Stimulated activated CD8-positive, alpha-beta memory T cell treated with anti-CD3 and anti-CD28 coated beads, Interleukin-7, amount 100 ng/mL, for 4 hours (primary cell): ENCODE measurements around the gene GALNT18.

Experiments used
- DNase-seq, 2 donors: peaks; one replicate each; pipeline ENCODE4 v3.0.0-alpha.2; 2020; ENCODE audit warnings: low read depth in 2 of 2

GALNT18 gene

DNA sequence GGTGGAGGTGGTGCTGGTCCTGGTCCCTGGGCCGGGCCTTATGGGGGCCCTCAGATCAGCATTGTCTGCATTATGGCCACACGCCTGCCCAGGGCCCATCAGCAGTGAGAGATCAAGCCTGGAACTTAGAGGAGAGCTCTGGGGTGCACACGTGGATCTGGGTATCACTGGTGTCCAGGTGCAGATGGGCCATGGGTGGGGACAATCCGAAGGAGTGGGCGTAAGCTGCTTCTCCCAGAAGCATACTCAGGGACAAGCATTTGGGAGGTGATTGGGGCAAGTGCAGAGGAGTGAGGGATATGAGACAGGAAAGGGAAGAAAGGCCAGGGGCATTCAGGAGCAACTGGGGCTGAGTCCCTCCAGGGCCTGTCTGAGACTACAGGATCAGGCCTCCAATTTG lies 353.1 kb downstream of the GALNT18 start:
- DNase-seq, result no peak

GRCh38 chr11:11268119-11268518 lies 353.7 kb downstream of the GALNT18 start:
- no peak for DNase-seq

- DNase-seq, result no peak
Measured at GRCh38 chr11:11267312-11267711, 354.5 kb downstream of the GALNT18 start.

DNA sequence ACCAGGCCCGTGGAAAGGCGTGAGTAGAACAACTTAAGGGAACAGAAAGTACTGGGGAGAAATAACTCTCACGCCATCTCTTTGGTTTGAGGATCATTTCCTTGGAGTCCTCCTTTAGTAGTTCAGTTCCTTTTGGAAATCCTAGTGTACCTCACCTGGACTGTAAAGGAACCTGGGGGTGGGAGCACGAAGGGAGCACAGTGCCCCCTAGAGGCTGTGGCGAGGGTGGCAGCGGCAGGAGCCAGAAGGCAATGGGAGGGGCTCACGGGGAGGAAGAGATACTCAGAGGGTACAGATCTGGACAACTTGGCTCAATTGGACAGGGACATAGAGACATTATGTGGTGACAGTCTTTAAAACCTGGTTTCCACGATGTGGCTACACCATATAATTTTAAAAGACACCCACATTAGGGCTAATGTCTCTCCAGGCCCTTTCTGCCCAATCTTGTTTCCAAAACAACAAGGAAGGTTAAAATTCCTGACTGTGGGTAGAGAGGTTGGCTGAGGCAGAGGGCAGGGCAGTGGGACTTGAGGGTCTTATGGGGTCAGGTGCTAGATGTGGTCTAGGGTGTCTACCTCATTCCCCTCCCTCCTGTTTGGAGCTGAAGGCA lies 355.7 kb downstream of the GALNT18 start:
- no peak for DNase-seq

DNA sequence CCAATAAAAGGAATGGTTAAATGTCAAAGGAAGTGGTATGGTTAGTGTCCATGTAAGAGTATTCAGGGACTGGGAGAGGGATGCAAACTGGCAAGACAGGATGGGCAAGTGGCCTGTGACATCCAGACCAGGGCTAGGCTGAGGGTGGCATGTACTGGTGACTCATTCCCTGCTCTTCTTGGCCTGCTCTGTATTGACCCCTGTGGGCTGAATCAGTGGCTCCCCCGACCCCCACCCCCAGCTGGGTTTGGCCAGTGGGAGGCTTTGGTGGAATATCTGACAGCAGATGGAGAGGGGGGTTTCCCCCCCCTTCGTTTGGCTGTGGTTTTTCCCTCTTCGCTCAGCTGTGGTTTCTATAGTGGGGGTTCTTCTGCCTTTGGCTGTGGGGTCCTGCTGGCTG lies 356.5 kb downstream of the GALNT18 start:
- no peak for DNase-seq

DNA sequence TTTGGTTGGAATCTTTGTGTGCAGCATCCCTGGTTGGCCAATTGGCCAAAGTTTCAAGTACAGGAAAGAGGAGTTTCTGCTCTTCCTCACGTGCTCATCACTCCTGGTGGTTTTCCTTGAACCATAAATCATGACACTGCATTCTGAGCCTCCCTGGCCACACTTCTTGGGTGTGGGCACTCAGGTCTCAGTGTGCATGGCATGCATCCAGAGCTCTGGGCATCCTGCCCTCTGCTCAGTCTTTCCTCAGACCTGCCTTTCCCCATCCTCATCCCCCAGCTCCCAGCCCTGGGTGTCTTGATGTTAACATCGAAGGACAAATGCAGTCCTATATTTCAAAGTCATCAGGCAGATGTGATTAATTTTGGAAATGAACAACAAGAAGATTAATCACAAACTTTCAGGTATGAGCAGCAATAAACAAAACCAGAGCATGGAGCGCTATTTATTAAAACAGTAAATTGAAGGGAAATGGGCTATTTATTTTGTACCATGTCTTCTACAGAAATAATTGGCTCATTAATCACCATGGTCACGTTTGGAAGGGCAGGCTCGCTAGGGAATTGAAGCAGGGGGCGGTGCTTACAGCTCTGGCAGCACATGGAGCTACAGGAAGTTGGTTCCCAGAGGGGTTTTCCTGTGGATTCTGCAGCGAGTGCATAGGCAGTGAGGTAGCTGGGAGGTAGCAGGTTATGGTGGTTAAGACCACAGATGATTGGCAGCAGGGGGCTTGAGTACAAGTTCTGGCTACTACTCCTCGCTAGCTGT lies 358.4 kb downstream of the GALNT18 start:
- DNase-seq, result no peak

- DNase-seq, result no peak
Measured at GRCh38 chr11:11262171-11262920, 359.5 kb downstream of the GALNT18 start.

DNA sequence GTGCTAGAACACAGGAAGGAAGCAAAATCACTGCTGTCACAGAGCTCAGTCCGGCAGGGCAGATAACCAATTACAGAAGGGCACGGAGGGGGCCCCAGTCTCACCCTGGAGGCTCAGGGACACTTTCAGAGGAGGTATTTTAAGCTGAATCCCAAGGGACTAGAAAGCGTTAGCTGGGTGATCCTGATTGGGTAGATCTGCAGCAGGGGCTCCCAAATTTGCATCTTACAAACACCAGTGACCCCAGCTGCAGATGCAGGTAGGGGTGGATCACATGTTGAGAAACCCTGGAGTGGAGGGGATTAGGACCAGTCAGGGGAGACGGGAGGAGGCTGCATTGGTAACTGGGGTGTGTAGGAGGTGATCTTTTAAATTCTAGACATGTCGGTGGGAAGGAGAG lies 360.2 kb downstream of the GALNT18 start:
- no peak for DNase-seq

DNA sequence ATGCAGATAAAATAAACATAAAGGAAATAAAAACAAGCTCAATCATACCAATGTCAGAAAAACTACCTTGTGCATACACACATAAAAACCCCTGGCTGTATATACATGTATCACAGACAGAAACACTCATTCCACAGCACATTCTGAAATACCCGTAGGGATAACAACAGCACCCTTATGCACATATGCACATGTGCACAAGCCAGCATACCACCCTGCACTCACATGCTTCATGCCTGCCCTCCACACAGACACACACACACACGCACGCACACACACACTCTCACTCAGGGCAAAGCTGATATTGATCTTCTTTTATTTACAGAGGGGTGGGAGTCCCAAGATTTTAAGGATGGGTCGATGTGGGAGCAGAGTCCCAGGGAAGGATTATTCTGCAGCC lies 360.9 kb downstream of the GALNT18 start:
- DNase-seq, result no peak

DNA sequence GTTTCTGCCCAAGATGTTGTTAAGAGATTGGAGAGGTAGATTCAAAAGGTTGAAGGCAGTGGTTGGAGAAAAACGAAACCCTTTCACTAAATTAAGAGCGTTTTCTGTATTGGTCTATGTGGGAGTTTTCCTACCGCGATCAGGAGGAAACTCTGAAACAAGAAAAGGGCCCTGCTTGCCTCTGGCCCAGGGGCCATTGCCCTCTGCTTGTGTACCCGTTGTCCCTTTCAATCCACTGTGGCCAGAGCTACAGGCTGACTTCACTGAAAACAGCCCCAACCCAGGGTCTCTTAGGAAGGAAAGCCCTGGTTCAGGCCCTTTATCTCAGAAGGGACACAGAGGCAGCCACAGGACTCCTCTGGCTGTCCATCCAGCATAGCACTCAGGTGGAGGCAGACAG lies 367.8 kb downstream of the GALNT18 start:
- DNase-seq, result no peak

DNA sequence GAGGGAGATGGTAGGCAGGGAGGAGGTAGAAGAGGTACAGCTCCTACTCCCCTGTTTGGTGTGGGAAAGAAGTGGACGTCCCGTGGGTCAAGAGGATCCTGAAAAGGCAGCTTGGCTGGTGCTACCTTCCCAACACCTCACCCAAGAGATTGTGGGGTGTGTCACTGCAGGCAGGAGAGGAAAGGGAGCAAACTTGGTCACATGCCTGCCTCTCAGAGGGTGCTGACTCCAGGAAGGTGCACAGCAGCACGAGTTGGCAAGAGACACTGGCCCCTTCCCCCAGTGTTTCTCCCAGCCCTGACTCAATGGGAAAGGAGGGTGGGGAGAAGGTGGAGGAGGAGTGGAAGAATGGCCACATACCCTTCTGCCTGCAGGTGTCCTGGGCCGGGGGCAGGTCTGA lies 368.3 kb downstream of the GALNT18 start:
- DNase-seq, result no peak

DNA sequence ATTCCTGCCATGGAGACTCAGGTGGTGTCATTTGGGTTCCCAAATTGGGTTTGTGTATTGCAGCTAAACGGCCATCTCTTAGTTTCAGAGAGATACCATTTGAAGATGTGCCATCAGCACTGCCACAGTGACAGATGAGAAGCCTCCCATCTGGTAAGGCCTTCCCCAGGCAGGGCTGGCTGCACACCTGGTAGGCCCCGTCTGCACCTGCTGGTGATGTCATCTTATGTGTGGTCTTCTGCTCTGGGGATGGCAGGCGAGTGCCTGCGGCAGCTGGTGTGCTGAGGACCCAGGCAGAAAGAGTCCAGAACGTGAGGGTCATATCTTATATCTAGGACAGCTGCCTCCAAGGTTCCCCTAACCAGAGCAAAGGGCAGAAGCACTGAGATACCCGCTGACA lies 369.4 kb downstream of the GALNT18 start:
- DNase-seq, result no peak

GRCh38 chr11:11251394-11251970 lies 370.3 kb downstream of the GALNT18 start:
- no peak for DNase-seq

GRCh38 chr11:11250470-11250869 lies 371.3 kb downstream of the GALNT18 start:
- DNase-seq, result no peak

GRCh38 chr11:11247576-11247975 lies 374.2 kb downstream of the GALNT18 start:
- no peak for DNase-seq

GRCh38 chr11:11247086-11247485 lies 374.7 kb downstream of the GALNT18 start:
- no peak for DNase-seq

- DNase-seq, result no peak
Measured at GRCh38 chr11:11246166-11246565, 375.6 kb downstream of the GALNT18 start.

- no peak for DNase-seq
Measured at GRCh38 chr11:11245453-11245852, 376.4 kb downstream of the GALNT18 start.

- DNase-seq, result no peak
Measured at GRCh38 chr11:11244470-11245080, 377.2 kb downstream of the GALNT18 start.

- peak in 1 of 2 donors; percentile 13 for DNase-seq
Measured at GRCh38 chr11:11243590-11244469, 378.0 kb downstream of the GALNT18 start.

- DNase-seq, result no peak
Measured at GRCh38 chr11:11243209-11243589, 378.6 kb downstream of the GALNT18 start.
